ENCODE results near the gene LRRC43. TPM values are rescaled to one million over a fixed set of nuclear protein-coding genes. Genes with fewer than 3 reads are reported as not detected.

The LRRC43 gene
- total RNA-seq, 1 experiment from 2014 or later, result 0.22 TPM

DNA sequence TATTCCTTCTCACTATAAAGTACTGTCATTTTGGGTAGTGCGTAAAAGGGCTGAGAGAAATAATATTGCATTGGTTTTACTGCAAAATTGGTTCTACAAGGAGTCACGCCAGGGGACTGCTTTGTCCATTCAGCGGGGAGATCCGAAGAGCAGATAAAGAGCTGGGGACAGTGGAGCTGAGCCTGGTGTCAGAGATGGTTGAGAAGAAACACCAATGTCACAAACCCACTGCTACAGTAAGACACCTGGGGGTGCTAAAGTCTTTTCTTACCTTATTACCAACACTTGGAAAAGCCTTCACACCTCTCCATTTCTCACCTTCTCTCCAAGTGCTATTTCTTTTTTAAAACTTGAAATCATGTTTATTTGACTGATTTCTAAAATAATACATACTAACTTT, 23.0 kb upstream of the LRRC43 start:
- ATAC-seq (peak; percentile 18; the same call in 1 of the 2 replicates), DNase-seq (ENCODE audit: low spot score) (no peak)
- Mint-ChIP-seq H3K4me1 (peaks cover 9% of the 10 kb centered on the region), H3K36me3 (no peaks in the 10 kb centered on the region), H3K27me3 (ENCODE audit: low read depth) (no peaks in the 10 kb centered on the region), H3K27ac (no peak overlapping the region), H3K4me3 (no peak overlapping the region), H3K9me3 (no peaks in the 10 kb centered on the region)
- ChIA-PET CTCF (interaction anchor here (0.5 to 1.7 kb wide), 3 partner anchors 44 to 105 kb away, joined by 3 to 8 read pairs (median 6); partner anchors contain the start of gene B3GNT4), POLR2A (no interaction called here)
- TF ChIP-seq MYBL2 (CRISPR knock-in tag; IDR thresholded peaks at IDR 0.05), result no peak
- no peak for TF ChIP-seq FOXK1 (CRISPR knock-in tag; IDR thresholded peaks at IDR 0.05)
- TF ChIP-seq E2F1 (CRISPR knock-in tag; IDR thresholded peaks at IDR 0.05), result no peak
- no peak for TF ChIP-seq USF1 (CRISPR knock-in tag; IDR thresholded peaks at IDR 0.05)
- TF ChIP-seq ELF4 (CRISPR knock-in tag; IDR thresholded peaks at IDR 0.05; ENCODE audit: low read depth), result no peak
- no peak for TF ChIP-seq SOX15 (CRISPR knock-in tag; IDR thresholded peaks at IDR 0.05)
- TF ChIP-seq ZNF317 (CRISPR knock-in tag; IDR thresholded peaks at IDR 0.05; ENCODE audit: borderline replicate concordance, low read depth), result no peak
- no peak for TF ChIP-seq NR1H2 (CRISPR knock-in tag; IDR thresholded peaks at IDR 0.05)
- no peak for TF ChIP-seq KAT7 (CRISPR knock-in tag; IDR thresholded peaks at IDR 0.05; ENCODE audit: borderline replicate concordance)
- TF ChIP-seq, protein P1, sequence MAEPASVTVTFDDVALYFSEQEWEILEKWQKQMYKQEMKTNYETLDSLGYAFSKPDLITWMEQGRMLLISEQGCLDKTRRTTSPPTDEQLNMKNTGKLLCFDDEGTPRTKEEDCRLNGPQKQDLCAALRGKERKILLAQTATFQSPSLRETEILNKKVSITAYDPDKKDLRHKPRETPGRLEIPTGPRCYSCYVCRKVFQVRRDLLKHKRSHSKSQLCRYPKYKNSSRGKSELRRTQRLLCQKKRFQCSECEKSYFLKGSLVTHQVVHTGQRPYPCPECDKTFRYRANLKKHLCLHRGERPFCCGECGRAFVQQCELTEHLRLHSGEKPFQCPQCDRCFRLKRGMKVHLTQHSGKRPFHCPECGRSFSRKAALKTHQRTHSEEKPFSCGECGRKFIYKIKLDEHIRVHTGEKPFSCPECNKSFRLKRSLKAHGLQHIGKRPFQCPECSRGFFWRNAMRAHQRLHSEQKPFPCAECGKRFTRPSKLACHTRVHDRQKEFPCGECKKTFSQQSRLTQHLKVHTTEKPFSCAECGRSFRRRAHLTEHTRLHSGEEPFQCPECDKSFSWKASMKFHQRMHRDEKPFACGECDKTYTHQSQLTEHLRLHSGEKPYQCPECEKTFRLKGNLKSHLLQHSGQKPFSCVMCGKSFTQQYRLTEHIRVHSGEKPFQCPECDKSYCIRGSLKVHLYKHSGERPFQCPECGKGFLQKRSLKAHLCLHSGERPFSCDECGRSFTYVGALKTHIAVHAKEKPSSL (CRISPR knock-in tag; conservative IDR thresholded peaks at IDR 0.05), result no peak
- TF ChIP-seq, protein P2, sequence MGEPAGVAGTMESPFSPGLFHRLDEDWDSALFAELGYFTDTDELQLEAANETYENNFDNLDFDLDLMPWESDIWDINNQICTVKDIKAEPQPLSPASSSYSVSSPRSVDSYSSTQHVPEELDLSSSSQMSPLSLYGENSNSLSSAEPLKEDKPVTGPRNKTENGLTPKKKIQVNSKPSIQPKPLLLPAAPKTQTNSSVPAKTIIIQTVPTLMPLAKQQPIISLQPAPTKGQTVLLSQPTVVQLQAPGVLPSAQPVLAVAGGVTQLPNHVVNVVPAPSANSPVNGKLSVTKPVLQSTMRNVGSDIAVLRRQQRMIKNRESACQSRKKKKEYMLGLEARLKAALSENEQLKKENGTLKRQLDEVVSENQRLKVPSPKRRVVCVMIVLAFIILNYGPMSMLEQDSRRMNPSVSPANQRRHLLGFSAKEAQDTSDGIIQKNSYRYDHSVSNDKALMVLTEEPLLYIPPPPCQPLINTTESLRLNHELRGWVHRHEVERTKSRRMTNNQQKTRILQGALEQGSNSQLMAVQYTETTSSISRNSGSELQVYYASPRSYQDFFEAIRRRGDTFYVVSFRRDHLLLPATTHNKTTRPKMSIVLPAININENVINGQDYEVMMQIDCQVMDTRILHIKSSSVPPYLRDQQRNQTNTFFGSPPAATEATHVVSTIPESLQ (CRISPR knock-in tag; IDR thresholded peaks at IDR 0.05), result no peak

GRCh38 chr12:122160761-122161160, 22.2 kb upstream of the LRRC43 start:
- no peak for TF ChIP-seq ZMAT4 (CRISPR knock-in tag; IDR thresholded peaks at IDR 0.05)
- TF ChIP-seq, protein P3, sequence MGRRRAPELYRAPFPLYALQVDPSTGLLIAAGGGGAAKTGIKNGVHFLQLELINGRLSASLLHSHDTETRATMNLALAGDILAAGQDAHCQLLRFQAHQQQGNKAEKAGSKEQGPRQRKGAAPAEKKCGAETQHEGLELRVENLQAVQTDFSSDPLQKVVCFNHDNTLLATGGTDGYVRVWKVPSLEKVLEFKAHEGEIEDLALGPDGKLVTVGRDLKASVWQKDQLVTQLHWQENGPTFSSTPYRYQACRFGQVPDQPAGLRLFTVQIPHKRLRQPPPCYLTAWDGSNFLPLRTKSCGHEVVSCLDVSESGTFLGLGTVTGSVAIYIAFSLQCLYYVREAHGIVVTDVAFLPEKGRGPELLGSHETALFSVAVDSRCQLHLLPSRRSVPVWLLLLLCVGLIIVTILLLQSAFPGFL (CRISPR knock-in tag; IDR thresholded peaks at IDR 0.05; ENCODE audit: borderline replicate concordance), result no peak
- H3K9me3 Mint-ChIP-seq, result no peaks in the 10 kb centered on the region
- no peak overlapping the region for H3K27ac Mint-ChIP-seq
- H3K4me3 Mint-ChIP-seq, result no peak overlapping the region
- no peak for DNase-seq (ENCODE audit: low spot score)
- no peak for ATAC-seq
- H3K36me3 Mint-ChIP-seq, result no peaks in the 10 kb centered on the region
- no peaks in the 10 kb centered on the region for H3K27me3 Mint-ChIP-seq (ENCODE audit: low read depth)
- CTCF ChIA-PET, result no interaction called here
- H3K4me1 Mint-ChIP-seq, result peaks cover 6% of the 10 kb centered on the region
- POLR2A ChIA-PET, result no interaction called here

GRCh38 chr12:122161682-122162081, 21.2 kb upstream of the LRRC43 start:
- POLR2A ChIA-PET, result no interaction called here
- no peak for ATAC-seq
- no peak for TF ChIP-seq GABPB1 (CRISPR knock-in tag; IDR thresholded peaks at IDR 0.05)
- TF ChIP-seq TEAD1 (CRISPR knock-in tag; IDR thresholded peaks at IDR 0.05), result no peak
- no peak for TF ChIP-seq RELA (CRISPR knock-in tag; IDR thresholded peaks at IDR 0.05; ENCODE audit: borderline replicate concordance)
- TF ChIP-seq USF1 (CRISPR knock-in tag; IDR thresholded peaks at IDR 0.05), result no peak
- no peak for TF ChIP-seq SP1 (CRISPR knock-in tag; conservative IDR thresholded peaks at IDR 0.05)
- no peak for TF ChIP-seq ZMAT4 (CRISPR knock-in tag; IDR thresholded peaks at IDR 0.05)
- no peak for TF ChIP-seq NFE2L1 (CRISPR knock-in tag; IDR thresholded peaks at IDR 0.05)
- TF ChIP-seq, protein P4, sequence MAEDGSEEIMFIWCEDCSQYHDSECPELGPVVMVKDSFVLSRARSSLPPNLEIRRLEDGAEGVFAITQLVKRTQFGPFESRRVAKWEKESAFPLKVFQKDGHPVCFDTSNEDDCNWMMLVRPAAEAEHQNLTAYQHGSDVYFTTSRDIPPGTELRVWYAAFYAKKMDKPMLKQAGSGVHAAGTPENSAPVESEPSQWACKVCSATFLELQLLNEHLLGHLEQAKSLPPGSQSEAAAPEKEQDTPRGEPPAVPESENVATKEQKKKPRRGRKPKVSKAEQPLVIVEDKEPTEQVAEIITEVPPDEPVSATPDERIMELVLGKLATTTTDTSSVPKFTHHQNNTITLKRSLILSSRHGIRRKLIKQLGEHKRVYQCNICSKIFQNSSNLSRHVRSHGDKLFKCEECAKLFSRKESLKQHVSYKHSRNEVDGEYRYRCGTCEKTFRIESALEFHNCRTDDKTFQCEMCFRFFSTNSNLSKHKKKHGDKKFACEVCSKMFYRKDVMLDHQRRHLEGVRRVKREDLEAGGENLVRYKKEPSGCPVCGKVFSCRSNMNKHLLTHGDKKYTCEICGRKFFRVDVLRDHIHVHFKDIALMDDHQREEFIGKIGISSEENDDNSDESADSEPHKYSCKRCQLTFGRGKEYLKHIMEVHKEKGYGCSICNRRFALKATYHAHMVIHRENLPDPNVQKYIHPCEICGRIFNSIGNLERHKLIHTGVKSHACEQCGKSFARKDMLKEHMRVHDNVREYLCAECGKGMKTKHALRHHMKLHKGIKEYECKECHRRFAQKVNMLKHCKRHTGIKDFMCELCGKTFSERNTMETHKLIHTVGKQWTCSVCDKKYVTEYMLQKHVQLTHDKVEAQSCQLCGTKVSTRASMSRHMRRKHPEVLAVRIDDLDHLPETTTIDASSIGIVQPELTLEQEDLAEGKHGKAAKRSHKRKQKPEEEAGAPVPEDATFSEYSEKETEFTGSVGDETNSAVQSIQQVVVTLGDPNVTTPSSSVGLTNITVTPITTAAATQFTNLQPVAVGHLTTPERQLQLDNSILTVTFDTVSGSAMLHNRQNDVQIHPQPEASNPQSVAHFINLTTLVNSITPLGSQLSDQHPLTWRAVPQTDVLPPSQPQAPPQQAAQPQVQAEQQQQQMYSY (CRISPR knock-in tag; IDR thresholded peaks at IDR 0.05), result no peak

More at GRCh38 chr12:122161682-122162081, 21.2 kb upstream of the LRRC43 start:
- no peaks in the 10 kb centered on the region for H3K9me3 Mint-ChIP-seq
- H3K4me1 Mint-ChIP-seq, result 0 out of 2 replicates have a peak, but pooled peaks cover 2% of the 10 kb centered on the region
- no peak overlapping the region for H3K4me3 Mint-ChIP-seq
- CTCF ChIA-PET, result no interaction called here
- no peaks in the 10 kb centered on the region for H3K36me3 Mint-ChIP-seq
- no peak overlapping the region for H3K27ac Mint-ChIP-seq
- H3K27me3 Mint-ChIP-seq (ENCODE audit: low read depth), result no peaks in the 10 kb centered on the region
- DNase-seq (ENCODE audit: low spot score), result no peak
